ENCODE measurements around the gene INPP5K.

DNA sequence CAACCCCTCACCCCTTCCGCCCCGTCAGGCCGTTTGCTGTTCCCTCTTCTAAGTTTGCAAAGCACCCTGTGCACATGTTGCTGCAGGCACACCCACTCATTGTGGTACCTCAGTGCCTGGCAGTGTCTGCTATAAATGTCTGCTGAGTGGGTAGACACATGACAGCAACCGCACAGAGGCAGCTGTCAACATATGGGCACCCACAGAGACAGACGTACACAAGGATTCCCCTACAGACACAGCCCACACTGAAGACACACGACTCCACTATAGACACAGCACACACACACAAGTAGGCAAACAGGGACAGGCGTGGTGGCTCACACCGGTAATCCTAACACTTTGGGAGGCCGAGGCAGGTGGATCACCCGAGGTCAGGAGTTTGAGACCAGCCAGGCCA lies 42.6 kb downstream of the INPP5K start:
- no peak for TF ChIP-seq GATA3 (IDR thresholded peaks at IDR 0.05; ENCODE audit: low read depth, low read length)
- no peak for TF ChIP-seq GATA2 (IDR thresholded peaks at IDR 0.05; ENCODE audit: low read depth, low read length)

All from SH-SY5Y (cell line).